Neural cell (in vitro differentiated cells): ENCODE data around the gene LPIN2. TPM values are rescaled to one million over a fixed set of nuclear protein-coding genes. Genes with fewer than 3 reads are reported as not detected.

Experiments
- H2AFZ ChIP-seq: fragments of 200-600, 300-800 bp; sonication (generic), shearing (Covaris generic); 2 replicates; pipeline ENCODE4 v1.6.0; 2014; ENCODE audit warnings: low read depth, mild to moderate bottlenecking, antibody characterized with exemption, low read length, moderate library complexity
- H3F3A ChIP-seq: fragments of 200-600 bp; shearing (Covaris generic); 2 replicates; pipeline ENCODE4 v1.6.1; 2016; ENCODE audit warnings: mild to moderate bottlenecking, moderate library complexity, mixed read lengths, antibody characterized with exemption, low read length; ENCODE audit not compliant: insufficient read depth, poor library complexity, severe bottlenecking
- H3K27ac ChIP-seq: fragments of 200-600, 300-800 bp; sonication (generic), shearing (Covaris generic); 2 replicates; pipeline ENCODE4 v1.5.1; 2014; ENCODE audit warnings: mild to moderate bottlenecking, low read length, moderate library complexity
- H3K27me3 ChIP-seq: fragments of 300-800, 200-600 bp; sonication (generic), shearing (Covaris generic); 2 replicates; pipeline ENCODE4 v1.6.0; 2014; ENCODE audit warnings: mild to moderate bottlenecking, low read depth, low read length, moderate library complexity; ENCODE audit not compliant: insufficient read depth
- H3K36me3 ChIP-seq: fragments of 300-800, 200-600 bp; sonication (generic), shearing (Covaris generic); 2 replicates; pipeline ENCODE4 v1.5.1; 2014; ENCODE audit warnings: mild to moderate bottlenecking, antibody characterized with exemption, low read length, moderate library complexity; ENCODE audit not compliant: insufficient read depth
- H3K4me2 ChIP-seq: fragments of 300-800, 200-600 bp; sonication (generic), shearing (Covaris generic); 2 replicates; pipeline ENCODE4 v1.6.0; 2014; ENCODE audit warnings: mild to moderate bottlenecking, low read length
- H3K4me3 ChIP-seq: fragments of 300-800, 200-600 bp; sonication (generic), shearing (Covaris generic); 2 replicates; pipeline ENCODE4 v1.5.1; 2014; ENCODE audit warnings: mild to moderate bottlenecking, low read length, moderate library complexity
- H3K79me2 ChIP-seq: fragments of 200-600 bp; shearing (Covaris generic); replicated peaks from 2 replicates; pipeline ENCODE4 v1.6.0; 2014; ENCODE audit warnings: mild to moderate bottlenecking, low read length, moderate library complexity; ENCODE audit not compliant: insufficient read depth
- H3K9ac ChIP-seq: fragments of 300-800, 200-600 bp; sonication (generic), shearing (Covaris generic); 2 replicates; pipeline ENCODE4 v1.6.1; 2016; ENCODE audit warnings: mild to moderate bottlenecking, low read length, mixed read lengths
- H3K9me2 ChIP-seq: fragments of 200-600 bp; shearing (Covaris generic); 2 replicates; pipeline ENCODE4 v1.6.1; 2016; ENCODE audit warnings: mild to moderate bottlenecking, low read length, mixed read lengths; ENCODE audit not compliant: insufficient read depth
- H3K9me3 ChIP-seq: fragments of 200-600, 300-800 bp; sonication (generic), shearing (Covaris generic); 2 replicates; pipeline ENCODE4 v1.6.1; 2016; ENCODE audit warnings: mild to moderate bottlenecking, mixed run types, low read length, moderate library complexity, mixed read lengths
- H4K20me1 ChIP-seq: fragments of 200-600 bp; shearing (Covaris generic); 2 replicates; pipeline ENCODE4 v1.6.1; 2016; ENCODE audit warnings: mild to moderate bottlenecking, mixed run types; ENCODE audit not compliant: insufficient read depth
- EP300 ChIP-seq: fragments of 450-650 bp; conservative IDR thresholded peaks from 2 replicates; pipeline ENCODE4 v1.6.1; 2014; ENCODE audit warnings: antibody characterized with exemption, mild to moderate bottlenecking, moderate library complexity; ENCODE audit not compliant: poor library complexity, severe bottlenecking
- EZH2 ChIP-seq: fragments of 200-600, 300-800 bp; shearing (Covaris generic), sonication (generic); IDR thresholded peaks from 2 replicates; pipeline ENCODE4 v1.6.1; 2014; ENCODE audit warnings: antibody characterized with exemption, low read length, borderline replicate concordance, mild to moderate bottlenecking; ENCODE audit not compliant: insufficient read depth, poor library complexity, severe bottlenecking
- MXI1 ChIP-seq: fragments of 450-650 bp; conservative IDR thresholded peaks from 2 replicates; pipeline ENCODE4 v1.6.1; 2014; ENCODE audit warnings: antibody characterized with exemption, mild to moderate bottlenecking; ENCODE audit not compliant: poor library complexity, severe bottlenecking
- POLR2AphosphoS5 ChIP-seq: IDR thresholded peaks from 2 replicates; pipeline ENCODE4 v1.6.1; 2012
- RAD21 ChIP-seq: fragments of 450-650 bp; conservative IDR thresholded peaks from 2 replicates; pipeline ENCODE4 v1.6.1; 2014; ENCODE audit warnings: antibody characterized with exemption, mild to moderate bottlenecking, moderate library complexity
- SMC3 ChIP-seq: fragments of 450-650 bp; conservative IDR thresholded peaks from 2 replicates; pipeline ENCODE4 v1.6.1; 2014; ENCODE audit warnings: antibody characterized with exemption, mild to moderate bottlenecking, moderate library complexity; ENCODE audit not compliant: poor library complexity
- TAF1 ChIP-seq: IDR thresholded peaks from 2 replicates; pipeline ENCODE4 v1.6.1; 2012; ENCODE audit warnings: low read depth
- polyA plus RNA-seq: library from polyadenylated mRNA; depleted of rRNA; stranded (reverse); fragments of >200 nt; gene quantifications from 2 replicates; pipeline ENCODE4 v1.2.3, GENCODE V29; 2014
- TF ChIP-seq, protein P1 (sequence below): IDR thresholded peaks from 2 replicates; pipeline ENCODE4 v1.6.1; 2012; ENCODE audit warnings: borderline replicate concordance
- TF ChIP-seq, protein P2 (sequence below): fragments of 450-650 bp; IDR thresholded peaks from 2 replicates; pipeline ENCODE4 v1.5.1; 2014; ENCODE audit warnings: antibody characterized with exemption, mild to moderate bottlenecking, moderate library complexity; ENCODE audit not compliant: poor library complexity, severe bottlenecking

Gene LPIN2
- polyA plus RNA-seq, 1 donor from 2014 or later: 14.4 TPM

DNA sequence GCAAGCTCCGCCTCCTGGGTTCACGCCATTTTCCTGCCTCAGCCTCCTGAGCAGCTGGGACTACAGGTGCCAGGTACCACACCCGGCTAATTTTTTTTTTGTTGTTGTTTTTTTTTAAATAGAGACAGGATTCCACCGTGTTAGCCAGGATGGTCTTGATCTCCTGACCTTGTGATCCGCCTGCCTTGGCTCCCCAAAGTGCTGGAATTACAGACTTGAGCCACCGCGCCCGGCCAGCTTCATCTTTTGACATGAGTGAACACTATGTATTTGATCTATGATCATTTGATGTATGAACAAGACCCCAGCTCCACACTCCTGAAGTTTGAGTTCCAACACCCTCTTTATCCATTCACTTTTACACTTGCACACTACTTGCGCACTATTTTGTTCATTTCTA, 43.4 kb upstream of the LPIN2 start:
- no peaks in the 10 kb centered on the region for H3K27me3 ChIP-seq
- no peaks in the 10 kb centered on the region for H3F3A ChIP-seq
- H3K4me2 ChIP-seq: no peak overlapping the region
- no peaks in the 10 kb centered on the region for H3K9me2 ChIP-seq
- no peak overlapping the region for H3K27ac ChIP-seq
- H2AFZ ChIP-seq: no peak overlapping the region
- H3K9me3 ChIP-seq: no peaks in the 10 kb centered on the region
- TF ChIP-seq SMC3 (no peak), TAF1 (no peak), POLR2AphosphoS5 (no peak), EP300 (no peak), RAD21 (no peak), EZH2 (no peak), MXI1 (no peak)
- TF ChIP-seq, protein P1, sequence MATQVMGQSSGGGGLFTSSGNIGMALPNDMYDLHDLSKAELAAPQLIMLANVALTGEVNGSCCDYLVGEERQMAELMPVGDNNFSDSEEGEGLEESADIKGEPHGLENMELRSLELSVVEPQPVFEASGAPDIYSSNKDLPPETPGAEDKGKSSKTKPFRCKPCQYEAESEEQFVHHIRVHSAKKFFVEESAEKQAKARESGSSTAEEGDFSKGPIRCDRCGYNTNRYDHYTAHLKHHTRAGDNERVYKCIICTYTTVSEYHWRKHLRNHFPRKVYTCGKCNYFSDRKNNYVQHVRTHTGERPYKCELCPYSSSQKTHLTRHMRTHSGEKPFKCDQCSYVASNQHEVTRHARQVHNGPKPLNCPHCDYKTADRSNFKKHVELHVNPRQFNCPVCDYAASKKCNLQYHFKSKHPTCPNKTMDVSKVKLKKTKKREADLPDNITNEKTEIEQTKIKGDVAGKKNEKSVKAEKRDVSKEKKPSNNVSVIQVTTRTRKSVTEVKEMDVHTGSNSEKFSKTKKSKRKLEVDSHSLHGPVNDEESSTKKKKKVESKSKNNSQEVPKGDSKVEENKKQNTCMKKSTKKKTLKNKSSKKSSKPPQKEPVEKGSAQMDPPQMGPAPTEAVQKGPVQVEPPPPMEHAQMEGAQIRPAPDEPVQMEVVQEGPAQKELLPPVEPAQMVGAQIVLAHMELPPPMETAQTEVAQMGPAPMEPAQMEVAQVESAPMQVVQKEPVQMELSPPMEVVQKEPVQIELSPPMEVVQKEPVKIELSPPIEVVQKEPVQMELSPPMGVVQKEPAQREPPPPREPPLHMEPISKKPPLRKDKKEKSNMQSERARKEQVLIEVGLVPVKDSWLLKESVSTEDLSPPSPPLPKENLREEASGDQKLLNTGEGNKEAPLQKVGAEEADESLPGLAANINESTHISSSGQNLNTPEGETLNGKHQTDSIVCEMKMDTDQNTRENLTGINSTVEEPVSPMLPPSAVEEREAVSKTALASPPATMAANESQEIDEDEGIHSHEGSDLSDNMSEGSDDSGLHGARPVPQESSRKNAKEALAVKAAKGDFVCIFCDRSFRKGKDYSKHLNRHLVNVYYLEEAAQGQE: no peak
- TF ChIP-seq, protein P2, sequence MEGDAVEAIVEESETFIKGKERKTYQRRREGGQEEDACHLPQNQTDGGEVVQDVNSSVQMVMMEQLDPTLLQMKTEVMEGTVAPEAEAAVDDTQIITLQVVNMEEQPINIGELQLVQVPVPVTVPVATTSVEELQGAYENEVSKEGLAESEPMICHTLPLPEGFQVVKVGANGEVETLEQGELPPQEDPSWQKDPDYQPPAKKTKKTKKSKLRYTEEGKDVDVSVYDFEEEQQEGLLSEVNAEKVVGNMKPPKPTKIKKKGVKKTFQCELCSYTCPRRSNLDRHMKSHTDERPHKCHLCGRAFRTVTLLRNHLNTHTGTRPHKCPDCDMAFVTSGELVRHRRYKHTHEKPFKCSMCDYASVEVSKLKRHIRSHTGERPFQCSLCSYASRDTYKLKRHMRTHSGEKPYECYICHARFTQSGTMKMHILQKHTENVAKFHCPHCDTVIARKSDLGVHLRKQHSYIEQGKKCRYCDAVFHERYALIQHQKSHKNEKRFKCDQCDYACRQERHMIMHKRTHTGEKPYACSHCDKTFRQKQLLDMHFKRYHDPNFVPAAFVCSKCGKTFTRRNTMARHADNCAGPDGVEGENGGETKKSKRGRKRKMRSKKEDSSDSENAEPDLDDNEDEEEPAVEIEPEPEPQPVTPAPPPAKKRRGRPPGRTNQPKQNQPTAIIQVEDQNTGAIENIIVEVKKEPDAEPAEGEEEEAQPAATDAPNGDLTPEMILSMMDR: no peak
- no peaks in the 10 kb centered on the region for H3K36me3 ChIP-seq
- H3K79me2 ChIP-seq: no peaks in the 10 kb centered on the region
- H3K9ac ChIP-seq: no peak overlapping the region
- H4K20me1 ChIP-seq: no peaks in the 10 kb centered on the region
- H3K4me3 ChIP-seq: no peak overlapping the region

DNA sequence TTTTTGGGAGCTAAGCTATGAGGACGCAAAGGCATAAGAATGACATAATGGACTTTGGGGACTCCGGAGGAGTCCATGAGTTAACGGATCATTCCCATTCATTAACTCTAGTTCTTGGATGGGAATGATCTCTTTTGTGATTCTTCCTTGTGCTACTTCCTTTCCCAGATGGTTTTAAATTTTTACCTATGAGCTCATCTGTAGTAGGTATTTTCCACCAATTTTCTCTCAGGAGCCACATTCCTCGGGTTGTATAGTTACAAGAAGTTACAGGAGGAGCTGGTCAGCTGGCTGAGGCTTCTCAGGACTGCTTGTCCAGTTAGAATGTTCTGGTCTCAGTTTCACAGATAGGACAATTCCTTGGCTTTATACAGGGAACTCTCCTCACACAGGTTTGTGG, 42.9 kb upstream of the LPIN2 start:
- no peaks in the 10 kb centered on the region for H3K27me3 ChIP-seq

More for the DNA sequence above, 42.9 kb upstream of the LPIN2 start:
- Histone ChIP-seq H2AFZ (no peak overlapping the region), H3K36me3 (no peaks in the 10 kb centered on the region), H3F3A (no peaks in the 10 kb centered on the region), H3K4me2 (no peak overlapping the region), H3K4me3 (no peak overlapping the region), H3K9me3 (no peaks in the 10 kb centered on the region), H4K20me1 (no peaks in the 10 kb centered on the region), H3K79me2 (no peaks in the 10 kb centered on the region), H3K27ac (no peak overlapping the region), H3K9me2 (no peaks in the 10 kb centered on the region), H3K9ac (no peak overlapping the region)
- TF ChIP-seq SMC3 (no peak), TAF1 (no peak), RAD21 (no peak), EZH2 (no peak)
- TF ChIP-seq, protein P1: no peak
- TF ChIP-seq, protein P2: no peak
